ENCODE results near the gene CCDC12. TPM values are rescaled to one million over a fixed set of nuclear protein-coding genes. Genes with fewer than 3 reads are reported as not detected.

CCDC12 gene
- total and polyA plus RNA-seq, 9 of the 15 experiments (the other 6 are each of a cell fraction or from before 2014, with no cell fraction given) = 8.9 to 201 (median 86.9) TPM

DNA sequence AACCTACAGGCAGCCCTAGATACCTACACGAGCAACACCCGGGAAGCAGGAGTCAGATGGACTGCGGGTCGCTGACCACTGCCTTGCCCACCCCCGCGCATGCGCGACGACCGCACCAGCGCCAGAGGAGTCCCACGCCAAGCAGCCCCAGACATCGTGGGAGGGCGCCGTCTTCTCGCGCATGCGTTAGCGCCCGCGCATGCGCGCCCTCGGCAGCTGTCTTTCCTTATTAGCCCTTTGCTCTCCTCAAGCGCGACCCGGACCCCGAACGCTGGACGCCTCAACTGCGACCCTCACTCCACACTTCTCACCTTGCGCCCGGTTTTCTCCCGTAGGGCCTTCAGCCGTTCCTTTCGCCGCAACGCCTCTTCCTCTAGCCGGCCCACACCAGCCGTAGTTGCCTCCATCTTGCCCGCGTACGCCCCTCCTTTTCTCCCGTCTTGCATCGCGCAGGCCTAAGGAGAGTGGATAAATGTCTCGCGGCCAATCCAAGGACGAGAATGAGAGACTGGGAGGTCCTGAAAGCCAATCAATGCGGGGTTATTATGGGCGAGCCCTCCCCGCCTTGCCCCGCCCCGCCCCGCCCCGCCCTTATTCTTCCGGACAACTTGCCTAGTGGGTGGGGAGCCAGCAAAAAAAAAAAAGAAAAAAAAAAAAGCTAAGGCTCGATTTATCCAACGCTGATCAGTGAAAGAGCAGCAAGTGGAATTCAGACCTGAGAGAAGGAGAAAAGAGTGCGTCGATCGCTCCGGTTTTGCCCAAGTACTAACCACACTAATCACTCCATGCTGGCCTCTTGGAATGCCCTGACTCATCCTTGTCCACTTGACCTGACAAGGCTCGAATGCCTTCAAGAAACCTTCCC lies at the start of gene CCDC12 (continued):
- TF ChIP-seq GABPB1 (CRISPR knock-in tag; IDR thresholded peaks at IDR 0.05) = peak; percentile 65
- TF ChIP-seq MEIS2 (IDR thresholded peaks at IDR 0.05; ENCODE audit: partially characterized antibody) = peak; percentile 100
- peak; percentile 89 for TF ChIP-seq POLR2AphosphoS2 (IDR thresholded peaks at IDR 0.05; ENCODE audit: low read length)
- TF ChIP-seq CHD2 (IDR thresholded peaks at IDR 0.05; ENCODE audit: low read depth, low read length) = peak; percentile 60
- peak; percentile 88 for TF ChIP-seq MAX (CRISPR knock-in tag; IDR thresholded peaks at IDR 0.05)
- TF ChIP-seq, protein P1, sequence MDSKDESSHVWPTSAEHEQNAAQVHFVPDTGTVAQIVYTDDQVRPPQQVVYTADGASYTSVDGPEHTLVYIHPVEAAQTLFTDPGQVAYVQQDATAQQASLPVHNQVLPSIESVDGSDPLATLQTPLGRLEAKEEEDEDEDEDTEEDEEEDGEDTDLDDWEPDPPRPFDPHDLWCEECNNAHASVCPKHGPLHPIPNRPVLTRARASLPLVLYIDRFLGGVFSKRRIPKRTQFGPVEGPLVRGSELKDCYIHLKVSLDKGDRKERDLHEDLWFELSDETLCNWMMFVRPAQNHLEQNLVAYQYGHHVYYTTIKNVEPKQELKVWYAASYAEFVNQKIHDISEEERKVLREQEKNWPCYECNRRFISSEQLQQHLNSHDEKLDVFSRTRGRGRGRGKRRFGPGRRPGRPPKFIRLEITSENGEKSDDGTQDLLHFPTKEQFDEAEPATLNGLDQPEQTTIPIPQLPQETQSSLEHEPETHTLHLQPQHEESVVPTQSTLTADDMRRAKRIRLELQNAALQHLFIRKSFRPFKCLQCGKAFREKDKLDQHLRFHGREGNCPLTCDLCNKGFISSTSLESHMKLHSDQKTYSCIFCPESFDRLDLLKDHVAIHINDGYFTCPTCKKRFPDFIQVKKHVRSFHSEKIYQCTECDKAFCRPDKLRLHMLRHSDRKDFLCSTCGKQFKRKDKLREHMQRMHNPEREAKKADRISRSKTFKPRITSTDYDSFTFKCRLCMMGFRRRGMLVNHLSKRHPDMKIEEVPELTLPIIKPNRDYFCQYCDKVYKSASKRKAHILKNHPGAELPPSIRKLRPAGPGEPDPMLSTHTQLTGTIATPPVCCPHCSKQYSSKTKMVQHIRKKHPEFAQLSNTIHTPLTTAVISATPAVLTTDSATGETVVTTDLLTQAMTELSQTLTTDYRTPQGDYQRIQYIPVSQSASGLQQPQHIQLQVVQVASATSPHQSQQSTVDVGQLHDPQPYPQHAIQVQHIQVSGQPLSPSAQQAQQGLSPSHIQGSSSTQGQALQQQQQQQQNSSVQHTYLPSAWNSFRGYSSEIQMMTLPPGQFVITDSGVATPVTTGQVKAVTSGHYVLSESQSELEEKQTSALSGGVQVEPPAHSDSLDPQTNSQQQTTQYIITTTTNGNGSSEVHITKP (IDR thresholded peaks at IDR 0.05; ENCODE audit: partially characterized antibody) = peak; percentile 44
- 0 out of 2 replicates have a peak, but pooled peaks have one; percentile 65 for TF ChIP-seq NR1H2 (CRISPR knock-in tag; IDR thresholded peaks at IDR 0.05)
- peak; percentile 60 for TF ChIP-seq CCNT2 (IDR thresholded peaks at IDR 0.05; ENCODE audit: borderline replicate concordance, extremely low read depth, insufficient read length, low read depth, low read length)
- TF ChIP-seq ATF1 (CRISPR knock-in tag; IDR thresholded peaks at IDR 0.05) = no peak
- peak; percentile 40; the same call in 1 of the 2 replicates for TF ChIP-seq ATF1 (tag; IDR thresholded peaks at IDR 0.05)
- TF ChIP-seq SRSF3 (IDR thresholded peaks at IDR 0.05; ENCODE audit: insufficient read depth, low read length) = no peak
- 0 out of 2 replicates have a peak, but pooled peaks have one; percentile 54 for TF ChIP-seq CAMTA2 (CRISPR knock-in tag; conservative IDR thresholded peaks at IDR 0.05)
- TF ChIP-seq SMC3 (conservative IDR thresholded peaks at IDR 0.05; ENCODE audit: insufficient read depth, low read depth, low read length) = no peak
- TF ChIP-seq ZNF436 (CRISPR knock-in tag; IDR thresholded peaks at IDR 0.05) = peak; percentile 49
- TF ChIP-seq MCM2 (IDR thresholded peaks at IDR 0.05; ENCODE audit: low read depth) = no peak
- TF ChIP-seq, protein P2, sequence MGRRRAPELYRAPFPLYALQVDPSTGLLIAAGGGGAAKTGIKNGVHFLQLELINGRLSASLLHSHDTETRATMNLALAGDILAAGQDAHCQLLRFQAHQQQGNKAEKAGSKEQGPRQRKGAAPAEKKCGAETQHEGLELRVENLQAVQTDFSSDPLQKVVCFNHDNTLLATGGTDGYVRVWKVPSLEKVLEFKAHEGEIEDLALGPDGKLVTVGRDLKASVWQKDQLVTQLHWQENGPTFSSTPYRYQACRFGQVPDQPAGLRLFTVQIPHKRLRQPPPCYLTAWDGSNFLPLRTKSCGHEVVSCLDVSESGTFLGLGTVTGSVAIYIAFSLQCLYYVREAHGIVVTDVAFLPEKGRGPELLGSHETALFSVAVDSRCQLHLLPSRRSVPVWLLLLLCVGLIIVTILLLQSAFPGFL (CRISPR knock-in tag; IDR thresholded peaks at IDR 0.05) = no peak
- peak; percentile 69; the same call in 1 of the 2 replicates for TF ChIP-seq ZNF583 (CRISPR knock-in tag; IDR thresholded peaks at IDR 0.05)
- peak; percentile 69 for TF ChIP-seq NFIC (IDR thresholded peaks at IDR 0.05)
- peak; percentile 38; the same call in 1 of the 2 replicates for TF ChIP-seq CBFA2T3 (IDR thresholded peaks at IDR 0.05)
- TF ChIP-seq, protein P3, sequence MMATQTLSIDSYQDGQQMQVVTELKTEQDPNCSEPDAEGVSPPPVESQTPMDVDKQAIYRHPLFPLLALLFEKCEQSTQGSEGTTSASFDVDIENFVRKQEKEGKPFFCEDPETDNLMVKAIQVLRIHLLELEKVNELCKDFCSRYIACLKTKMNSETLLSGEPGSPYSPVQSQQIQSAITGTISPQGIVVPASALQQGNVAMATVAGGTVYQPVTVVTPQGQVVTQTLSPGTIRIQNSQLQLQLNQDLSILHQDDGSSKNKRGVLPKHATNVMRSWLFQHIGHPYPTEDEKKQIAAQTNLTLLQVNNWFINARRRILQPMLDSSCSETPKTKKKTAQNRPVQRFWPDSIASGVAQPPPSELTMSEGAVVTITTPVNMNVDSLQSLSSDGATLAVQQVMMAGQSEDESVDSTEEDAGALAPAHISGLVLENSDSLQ (IDR thresholded peaks at IDR 0.05) = peak; percentile 56
- peak; percentile 57 to 89; a peak in 3 of 4 replicates for TF ChIP-seq TBL1XR1 (IDR thresholded peaks at IDR 0.05; ENCODE audit: low read length in 2 of 2)
- peak; percentile 90; the same call in 1 of the 2 replicates for TF ChIP-seq ERF (CRISPR knock-in tag; IDR thresholded peaks at IDR 0.05)
